DND-41 (cell line): ENCODE results near the gene ATXN2.

Source experiments
- CTCF ChIP-seq: IDR thresholded peaks from 2 replicates; pipeline ENCODE4 v1.5.1; 2012; ENCODE audit warnings: borderline replicate concordance, low read length, moderate library complexity, mild to moderate bottlenecking; ENCODE audit not compliant: poor library complexity, severe bottlenecking; ENCODE audit errors: extremely low read depth
- EZH2 ChIP-seq: IDR thresholded peaks from 3 replicates; pipeline ENCODE4 v1.6.1; 2012; ENCODE audit warnings: borderline replicate concordance, low read depth, mild to moderate bottlenecking, moderate library complexity, low read length, inconsistent platforms; ENCODE audit not compliant: severe bottlenecking

GRCh38 chr12:111573476-111573875 is 25.6 kb downstream of the ATXN2 start:
- TF ChIP-seq CTCF = no peak
- no peak for TF ChIP-seq EZH2
